NCI-H2171 (cell line): ENCODE measurements around the gene TRIM21.
"Not testable (repeated sequence)": the region's sequence is repeated elsewhere in the genome, so short reads cannot be mapped to it uniquely, and the experiment has no call there.

Experiments
- DNase-seq: peaks from one replicate; lab custom pipeline; 2025; lab: John Stamatoyannopoulos, UW

TRIM21 gene

DNA sequence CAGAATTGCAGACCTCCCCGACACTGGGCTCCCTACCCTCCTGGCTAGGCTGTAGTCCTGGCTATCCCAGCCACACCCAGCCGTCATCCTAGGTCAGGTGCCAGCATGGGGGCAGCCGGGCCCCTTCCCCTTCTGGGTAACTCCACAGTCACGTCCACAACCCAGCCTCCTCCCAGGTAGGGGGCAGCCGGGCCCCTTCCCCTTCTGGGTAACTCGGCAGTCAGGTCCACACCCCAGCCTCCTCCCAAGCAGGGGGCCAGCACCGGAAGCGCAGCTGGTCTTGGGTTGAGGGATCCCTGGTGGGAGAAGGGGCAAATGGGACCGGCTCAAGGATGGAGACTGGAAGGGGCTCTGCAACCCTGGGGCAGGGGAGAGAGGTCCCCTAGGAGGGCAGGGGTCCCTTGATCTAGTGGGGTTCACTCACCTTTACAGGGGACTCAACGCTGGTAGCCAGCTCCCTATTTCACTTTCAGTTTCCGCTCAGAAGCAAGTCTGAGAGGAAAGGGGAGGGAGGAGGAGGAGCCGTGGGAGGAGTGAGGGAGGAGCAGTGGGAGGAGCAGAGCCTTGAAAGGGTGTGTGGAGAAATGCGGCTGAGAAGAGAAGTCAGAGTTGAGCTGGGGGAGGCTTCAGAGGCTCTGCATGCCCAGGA is at the start of gene TRIM21:
TRIM21 (minus strand) TSS at position 494 of the 649 bp plus-strand sequence. CDS start 3,293 bp downstream, outside the sequence.
- no peak for DNase-seq

DNA sequence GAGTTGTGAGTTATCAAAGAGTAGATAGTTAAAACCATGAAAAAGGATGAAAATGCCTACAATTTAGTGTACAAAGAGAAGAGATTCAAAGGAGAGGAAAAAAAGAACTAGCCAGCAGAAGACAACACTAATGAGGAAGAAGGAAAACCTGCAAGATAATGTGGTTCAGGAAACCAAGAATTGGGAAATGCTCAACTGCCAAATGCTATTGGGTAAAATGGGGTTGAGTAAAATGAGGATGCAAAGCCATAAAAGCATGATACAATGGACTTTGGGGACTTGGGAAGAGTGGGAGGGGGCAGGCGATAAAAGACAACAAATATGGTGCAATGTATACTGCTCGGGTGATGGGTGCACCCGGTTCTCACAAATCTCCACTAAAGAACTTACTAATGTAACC is 48.0 kb upstream of the TRIM21 start:
- DNase-seq = no peak

DNA sequence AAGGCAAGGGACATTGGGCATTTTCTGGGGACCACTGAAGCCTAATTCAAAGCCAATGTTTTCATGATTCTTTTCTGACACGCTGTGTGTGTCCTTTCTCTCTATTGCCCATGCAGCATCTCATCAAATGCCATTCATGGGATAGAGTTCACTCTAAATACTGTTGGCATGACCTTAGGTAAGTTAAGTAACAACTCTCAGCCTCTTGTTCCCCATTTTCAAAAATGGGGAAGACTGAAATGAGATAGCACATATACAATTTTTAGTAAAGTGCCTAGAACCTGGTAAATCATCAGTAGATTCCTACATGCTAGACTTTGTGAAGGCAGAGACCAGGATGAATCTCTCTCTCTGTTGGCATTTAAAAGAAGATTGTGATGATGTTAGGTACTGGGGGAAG is 42.9 kb upstream of the TRIM21 start:
- no peak for DNase-seq

DNA sequence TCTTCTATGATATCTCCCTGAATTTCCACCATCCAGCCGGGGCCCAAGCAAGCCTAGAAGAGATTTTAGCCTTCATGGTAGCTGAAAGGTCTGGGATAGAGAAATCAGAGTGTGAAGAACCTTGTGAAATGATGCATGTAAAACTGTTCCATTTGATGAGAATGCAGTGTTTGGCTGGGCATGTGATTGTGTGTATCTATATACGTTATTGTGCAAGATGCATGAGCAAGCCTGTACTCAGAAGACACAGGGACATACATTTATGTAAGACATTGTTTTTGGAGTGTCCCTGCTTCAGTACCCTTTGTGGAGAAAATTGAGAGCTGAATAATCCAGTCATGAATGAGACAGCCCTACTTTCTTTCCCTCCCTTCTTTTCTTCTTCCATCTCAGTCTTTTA is 40.4 kb upstream of the TRIM21 start:
- DNase-seq = no peak

GRCh38 chr11:4430051-4430450 is 36.5 kb upstream of the TRIM21 start:
- DNase-seq = no peak

DNA sequence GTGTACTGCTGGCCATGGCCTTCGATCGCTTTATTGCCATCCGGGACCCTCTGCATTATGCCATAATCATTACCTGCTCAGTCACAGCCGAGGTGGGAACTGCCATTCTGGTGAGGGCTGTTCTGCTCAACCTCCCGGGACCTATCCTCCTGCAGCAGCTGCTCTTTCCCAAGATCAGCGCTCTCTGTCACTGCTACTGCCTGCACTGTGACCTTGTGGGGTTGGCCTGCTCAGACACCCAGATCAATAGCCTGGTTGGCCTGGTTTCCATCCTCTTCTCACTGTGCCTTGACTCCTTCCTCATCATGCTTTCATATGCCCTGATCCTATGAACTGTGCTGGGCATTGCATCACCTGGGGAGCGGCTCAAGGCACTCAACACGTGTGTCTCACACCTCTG is 24.9 kb upstream of the TRIM21 start:
- DNase-seq = no peak

- DNase-seq = no peak
Observed at GRCh38 chr11:4416816-4417215, 23.3 kb upstream of the TRIM21 start.

DNA sequence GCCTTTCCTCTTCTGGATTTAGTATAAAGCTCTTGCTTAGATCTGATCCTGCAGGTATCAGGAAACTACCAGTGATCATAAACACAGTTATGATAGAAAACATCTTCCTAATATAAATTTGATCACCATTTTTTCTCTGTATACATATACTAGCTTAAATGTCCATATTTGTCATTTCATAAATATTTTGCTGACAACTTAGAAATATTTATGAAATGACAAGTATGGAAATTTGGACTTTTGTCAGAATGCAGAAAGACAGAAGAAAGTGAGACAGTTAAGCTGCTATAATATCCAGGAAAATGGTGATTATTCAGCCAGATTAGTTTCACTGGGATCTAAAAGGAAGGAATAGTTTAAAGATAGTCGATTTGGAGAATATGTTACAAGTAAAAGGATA is 22.8 kb upstream of the TRIM21 start:
- DNase-seq = no peak

DNA sequence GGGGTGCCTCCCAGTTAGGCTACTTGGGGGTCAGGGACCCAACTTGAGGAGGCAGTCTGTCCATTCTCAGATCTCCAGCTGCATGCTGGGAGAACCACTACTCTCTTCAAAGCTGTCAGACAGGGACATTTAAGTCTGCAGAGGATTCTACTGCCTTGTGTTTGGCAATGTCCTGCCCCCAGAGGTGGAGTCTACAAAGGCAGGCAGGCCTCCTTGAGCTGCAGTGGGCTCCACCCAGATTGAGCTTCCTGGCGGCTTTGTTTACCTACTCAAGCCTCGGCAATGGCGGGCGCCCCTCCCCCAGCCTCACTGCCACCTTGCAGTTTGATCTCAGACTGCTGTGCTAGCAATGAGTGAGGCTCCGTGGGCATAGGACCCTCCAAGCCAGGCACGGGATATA is 12.7 kb upstream of the TRIM21 start:
- DNase-seq = not testable (repeated sequence)

GRCh38 chr11:4393858-4394223 is 339 bp upstream of the TRIM21 start:
- DNase-seq = no peak

DNA sequence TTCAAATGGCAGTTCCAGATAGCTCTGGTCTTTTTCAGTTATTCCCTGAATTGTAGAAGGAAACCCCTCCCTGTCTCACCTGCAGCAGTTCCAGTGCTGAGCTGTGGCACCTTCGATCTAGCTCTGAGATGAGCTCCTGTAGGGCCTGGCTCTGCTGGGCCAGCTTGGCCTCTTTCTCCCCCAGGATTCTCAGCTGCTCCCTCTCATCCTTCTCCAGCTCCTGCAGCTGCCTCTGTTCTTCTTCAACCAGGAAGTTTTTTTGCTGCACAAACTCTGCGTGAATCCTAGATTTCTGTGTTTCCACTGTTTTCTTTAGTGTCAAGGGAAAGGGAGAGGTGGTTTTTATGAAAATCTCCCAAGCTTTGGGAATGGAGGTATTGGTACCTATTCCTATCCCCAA is 5.3 kb downstream of the TRIM21 start:
- DNase-seq = no peak

DNA sequence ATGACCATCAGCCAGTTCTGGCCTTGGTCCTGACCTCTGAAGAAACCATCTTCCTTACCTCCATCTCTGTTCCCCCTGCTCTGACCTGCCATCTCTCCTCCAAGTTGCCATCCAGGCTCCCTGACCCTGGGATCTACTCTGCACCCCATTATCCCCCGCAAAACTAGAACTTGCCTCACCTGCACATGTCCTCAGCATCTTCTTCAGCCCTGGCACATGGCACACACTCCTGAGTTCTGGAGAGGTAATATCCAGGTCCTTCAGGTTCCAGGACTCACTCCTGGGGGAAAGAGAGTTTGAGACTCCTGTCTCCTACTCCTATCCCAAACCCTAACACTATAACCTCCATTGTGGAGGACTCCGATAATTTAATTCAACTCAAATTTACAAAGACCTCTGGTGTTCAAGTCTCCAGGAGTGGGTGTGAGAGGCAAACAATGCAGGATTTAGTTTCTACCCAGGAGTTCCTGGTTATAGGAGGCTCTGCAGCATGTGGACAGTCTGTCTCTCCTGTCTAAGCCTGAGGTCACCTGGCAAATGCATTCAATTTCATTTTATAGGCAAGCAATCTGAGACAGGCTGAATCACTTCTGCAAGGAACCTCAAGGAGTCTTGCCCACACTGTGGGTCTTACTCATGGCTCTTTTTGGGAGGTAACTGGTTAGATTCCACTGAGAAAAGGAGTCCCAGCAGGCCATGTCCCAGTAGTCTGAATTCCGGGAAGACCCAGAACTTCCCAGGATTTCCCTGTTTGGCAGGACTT is 7.3 kb downstream of the TRIM21 start:
- DNase-seq = no peak

DNA sequence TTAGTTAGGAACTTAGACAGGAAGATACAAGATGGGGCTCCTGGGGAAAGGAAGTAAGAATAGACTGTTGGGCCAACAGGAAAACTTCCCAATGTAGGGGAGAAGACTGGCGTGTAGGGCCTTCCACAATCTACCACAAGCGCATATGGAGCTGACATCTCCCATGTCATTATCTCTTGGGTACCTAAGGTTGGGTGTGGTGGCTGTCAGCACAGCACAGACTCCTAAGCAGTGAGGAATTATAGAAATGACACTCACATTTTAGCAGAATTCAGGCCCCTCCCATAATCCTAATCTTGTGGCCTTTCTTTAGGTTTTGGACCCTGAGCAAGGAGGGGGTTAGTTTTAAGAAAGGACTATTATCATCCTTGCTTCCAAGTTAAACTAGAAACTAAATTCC is 11.6 kb downstream of the TRIM21 start:
- DNase-seq = no peak

- DNase-seq = no peak
Observed at GRCh38 chr11:4375431-4376140, 17.9 kb downstream of the TRIM21 start.

- DNase-seq = no peak
Observed at GRCh38 chr11:4370166-4370565, 23.3 kb downstream of the TRIM21 start.

DNA sequence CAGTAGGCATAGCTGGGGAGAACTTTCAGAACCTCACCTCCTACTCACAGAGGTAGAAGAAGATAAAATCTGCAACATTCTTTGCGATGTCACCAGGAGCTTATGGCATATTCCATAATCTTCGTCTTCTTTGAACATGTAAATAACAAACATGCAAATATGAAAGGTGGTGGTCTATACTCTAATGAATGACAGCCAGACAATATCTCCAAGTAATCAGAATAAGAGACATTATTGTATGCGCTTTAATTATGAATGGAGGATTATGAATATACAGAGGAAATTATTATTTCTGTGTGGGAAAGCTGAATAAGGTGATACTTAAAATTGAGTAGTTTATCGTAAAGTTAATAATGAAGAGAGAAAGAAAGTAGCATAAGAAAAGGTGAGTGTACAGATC is 25.2 kb downstream of the TRIM21 start, which contains the start of gene OR52B4:
OR52B4 (minus strand) TSS at position 101 of the 400 bp plus-strand sequence; CDS start at position 10, 91 bp downstream.
- no peak for DNase-seq

DNA sequence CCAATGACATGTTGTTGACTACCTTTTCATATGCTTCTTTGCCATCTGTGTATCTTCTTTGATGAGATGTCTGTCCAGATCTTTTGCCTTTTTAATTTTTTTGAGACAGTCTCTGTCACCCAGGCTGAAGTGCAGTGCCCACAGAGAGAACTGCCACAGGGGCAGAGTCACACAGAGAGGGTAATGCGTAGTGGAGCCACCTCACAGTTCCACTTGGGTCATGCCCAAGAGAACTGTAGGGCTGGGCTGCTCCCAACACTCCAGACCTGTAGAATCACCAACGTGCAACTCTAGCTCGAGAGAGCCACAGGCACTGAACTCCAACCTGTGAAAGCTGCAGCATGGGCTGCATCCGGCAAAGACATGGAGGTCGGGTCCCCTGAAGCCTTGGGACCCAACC is 45.4 kb downstream of the TRIM21 start:
- DNase-seq = not testable (repeated sequence)

GRCh38 chr11:4345366-4345765 is 48.1 kb downstream of the TRIM21 start:
- not testable (repeated sequence) for DNase-seq
